ENCODE measurements around the gene LIMCH1.

DNA sequence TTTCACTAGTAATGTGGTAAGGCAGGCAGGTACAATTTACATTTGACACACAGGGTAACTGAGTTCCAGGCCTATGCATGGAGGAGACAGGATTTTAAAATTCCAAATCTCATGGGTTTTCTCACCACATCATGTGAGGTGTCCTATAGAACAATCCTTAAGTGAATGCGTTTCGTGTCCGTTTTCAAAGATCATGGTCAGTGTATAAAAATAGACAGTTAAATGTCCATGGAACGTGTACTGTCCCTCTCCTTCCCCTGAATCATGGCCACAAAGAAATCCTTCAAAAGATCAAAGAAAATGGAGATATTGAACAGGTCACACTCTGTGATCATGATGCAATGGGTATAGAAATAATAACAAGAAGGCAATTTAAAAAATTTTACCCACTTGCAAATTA, 42.0 kb downstream of the LIMCH1 start:
- TF ChIP-seq, protein P1, sequence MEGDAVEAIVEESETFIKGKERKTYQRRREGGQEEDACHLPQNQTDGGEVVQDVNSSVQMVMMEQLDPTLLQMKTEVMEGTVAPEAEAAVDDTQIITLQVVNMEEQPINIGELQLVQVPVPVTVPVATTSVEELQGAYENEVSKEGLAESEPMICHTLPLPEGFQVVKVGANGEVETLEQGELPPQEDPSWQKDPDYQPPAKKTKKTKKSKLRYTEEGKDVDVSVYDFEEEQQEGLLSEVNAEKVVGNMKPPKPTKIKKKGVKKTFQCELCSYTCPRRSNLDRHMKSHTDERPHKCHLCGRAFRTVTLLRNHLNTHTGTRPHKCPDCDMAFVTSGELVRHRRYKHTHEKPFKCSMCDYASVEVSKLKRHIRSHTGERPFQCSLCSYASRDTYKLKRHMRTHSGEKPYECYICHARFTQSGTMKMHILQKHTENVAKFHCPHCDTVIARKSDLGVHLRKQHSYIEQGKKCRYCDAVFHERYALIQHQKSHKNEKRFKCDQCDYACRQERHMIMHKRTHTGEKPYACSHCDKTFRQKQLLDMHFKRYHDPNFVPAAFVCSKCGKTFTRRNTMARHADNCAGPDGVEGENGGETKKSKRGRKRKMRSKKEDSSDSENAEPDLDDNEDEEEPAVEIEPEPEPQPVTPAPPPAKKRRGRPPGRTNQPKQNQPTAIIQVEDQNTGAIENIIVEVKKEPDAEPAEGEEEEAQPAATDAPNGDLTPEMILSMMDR (IDR thresholded peaks at IDR 0.05; ENCODE audit: low read depth, low read length) = no peak
- TF ChIP-seq POLR2A (IDR thresholded peaks at IDR 0.05; ENCODE audit: extremely low read depth, insufficient read length) (no peak), MAX (IDR thresholded peaks at IDR 0.05; ENCODE audit: low read depth, low read length) (no peak)

Data from NB4 (cell line).